GM19238 (cell line): ENCODE results near the gene RBBP6.
"Not testable (repeated sequence)": the region's sequence is repeated elsewhere in the genome, so short reads cannot be mapped to it uniquely, and the experiment has no call there.

Experiments
- DNase-seq: peaks from one replicate; pipeline ENCODE4 v3.0.0; 2011; ENCODE audit warnings: low spot score; ENCODE audit not compliant: insufficient read length

The RBBP6 gene

DNA sequence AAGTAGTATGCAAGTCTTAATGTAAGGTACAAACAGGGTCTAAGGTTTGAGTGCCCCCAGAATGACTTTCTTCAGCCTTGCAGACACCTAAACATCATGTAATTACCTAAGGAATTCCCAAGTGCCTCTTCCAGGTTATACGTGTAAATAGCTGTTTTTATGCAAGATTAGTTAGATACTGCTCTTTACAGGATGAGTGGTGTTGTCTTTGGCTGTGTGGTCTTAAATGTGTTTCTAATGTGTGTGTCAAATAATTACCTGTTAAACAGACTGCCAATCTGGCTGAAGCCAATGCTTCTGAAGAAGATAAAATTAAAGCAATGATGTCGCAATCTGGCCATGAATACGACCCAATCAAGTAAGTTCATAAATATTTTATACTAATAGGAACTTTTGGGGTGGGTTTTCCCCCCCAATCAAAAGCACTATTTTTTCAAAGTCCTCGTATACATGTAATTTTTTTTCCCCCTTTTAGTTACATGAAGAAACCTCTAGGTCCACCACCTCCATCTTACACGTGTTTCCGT lies 16.0 kb downstream of the RBBP6 start:
- DNase-seq, result no peak

GRCh38 chr16:24562811-24563210 lies 23.4 kb downstream of the RBBP6 start:
- no peak for DNase-seq

- no peak for DNase-seq
Measured at GRCh38 chr16:24568392-24568791, 29.0 kb downstream of the RBBP6 start.

GRCh38 chr16:24571096-24571495 lies 31.7 kb downstream of the RBBP6 start:
- no peak for DNase-seq

DNA sequence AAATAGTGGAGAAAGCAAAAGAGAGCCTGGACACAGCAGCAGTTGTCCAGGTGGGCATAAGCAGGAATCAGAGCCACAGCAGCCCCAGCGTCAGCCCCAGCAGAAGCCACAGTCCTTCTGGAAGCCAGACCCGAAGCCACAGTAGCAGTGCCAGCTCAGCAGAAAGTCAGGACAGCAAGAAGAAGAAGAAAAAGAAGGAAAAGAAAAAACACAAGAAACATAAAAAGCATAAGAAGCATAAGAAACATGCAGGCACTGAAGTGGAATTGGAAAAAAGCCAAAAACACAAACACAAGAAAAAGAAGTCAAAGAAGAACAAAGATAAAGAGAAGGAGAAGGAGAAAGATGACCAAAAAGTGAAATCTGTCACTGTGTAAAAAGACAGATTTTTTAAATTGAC lies 32.7 kb downstream of the RBBP6 start:
- DNase-seq, result no peak

DNA sequence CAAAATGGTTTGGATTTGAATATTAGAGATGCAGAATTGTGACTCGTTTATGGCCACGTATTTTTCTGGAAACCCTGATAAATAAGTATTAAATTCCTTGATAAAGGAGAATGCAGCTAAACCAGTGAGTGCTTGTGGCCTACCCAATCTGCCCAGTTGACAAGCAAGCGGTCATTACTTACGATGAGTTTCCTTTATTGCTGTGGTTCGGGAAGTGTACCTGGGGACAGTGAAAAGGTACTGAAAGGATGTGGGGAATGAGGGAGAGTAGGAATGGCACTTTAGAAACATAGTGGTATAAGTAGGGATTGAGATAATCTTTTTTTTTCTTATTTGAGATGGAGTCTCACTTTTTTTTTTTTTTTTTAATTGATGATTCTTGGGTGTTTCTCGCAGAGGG lies 33.8 kb downstream of the RBBP6 start:
- no peak for DNase-seq

DNA sequence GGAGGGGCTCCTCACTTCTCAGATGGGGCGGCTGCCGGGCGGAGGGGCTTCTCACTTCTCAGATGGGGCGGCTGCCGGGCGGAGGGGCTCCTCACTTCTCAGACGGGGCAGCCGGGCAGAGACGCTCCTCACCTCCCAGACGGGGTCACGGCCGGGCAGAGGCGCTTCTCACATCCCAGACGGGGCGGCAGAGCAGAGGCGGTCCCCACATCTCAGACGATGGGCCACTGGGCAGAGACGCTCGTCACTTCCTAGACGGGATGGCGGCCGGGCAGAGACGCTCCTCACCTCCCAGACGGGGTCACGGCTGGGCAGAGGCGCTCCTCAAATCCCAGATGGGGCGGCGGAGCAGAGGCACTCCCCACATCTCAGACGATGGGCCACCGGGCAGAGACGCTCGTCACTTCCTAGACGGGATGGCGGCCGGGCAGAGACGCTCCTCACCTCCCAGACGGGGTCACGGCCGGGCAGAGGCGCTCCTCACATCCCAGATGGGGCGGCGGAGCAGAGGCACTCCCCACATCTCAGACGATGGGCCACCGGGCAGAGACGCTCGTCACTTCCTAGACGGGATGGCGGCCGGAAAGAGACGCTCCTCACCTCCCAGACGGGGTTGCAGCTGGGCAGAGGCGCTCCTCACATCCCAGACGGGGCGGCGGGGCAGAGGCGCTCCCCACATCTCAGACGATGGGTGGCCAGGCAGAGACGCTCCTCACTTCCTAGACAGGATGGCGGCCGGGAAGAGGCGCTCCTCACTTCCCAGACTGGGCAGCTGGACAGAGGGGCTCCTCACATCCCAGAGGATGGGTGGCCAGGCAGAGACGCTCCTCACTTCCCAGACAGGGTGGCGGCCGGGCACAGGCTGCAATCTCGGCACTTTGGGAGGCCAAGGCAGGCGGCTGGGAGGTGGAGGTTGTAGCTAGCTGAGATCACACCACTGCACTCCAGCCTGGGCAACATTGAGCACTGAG lies 35.4 kb downstream of the RBBP6 start:
- DNase-seq, result not testable (repeated sequence)

DNA sequence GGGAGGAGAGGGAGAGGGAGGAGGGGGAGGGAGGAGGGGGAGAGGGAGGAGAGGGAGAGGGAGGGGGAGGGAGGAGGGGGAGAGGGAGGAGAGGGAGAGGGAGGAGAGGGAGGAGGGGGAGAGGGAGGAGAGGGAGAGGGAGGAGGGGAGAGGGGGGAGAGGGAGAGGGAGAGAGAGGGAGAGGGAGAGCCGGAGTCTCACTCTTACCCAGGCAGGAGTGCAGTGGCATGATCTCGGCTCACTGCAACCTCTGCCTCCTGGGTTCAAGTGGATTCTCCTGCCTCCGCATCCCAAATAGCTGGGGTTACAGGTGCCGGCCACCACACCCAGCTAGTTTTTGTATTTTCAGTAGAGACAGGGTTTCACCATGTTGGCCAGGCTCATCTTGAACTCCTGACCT lies 36.4 kb downstream of the RBBP6 start:
- DNase-seq, result not testable (repeated sequence)

DNA sequence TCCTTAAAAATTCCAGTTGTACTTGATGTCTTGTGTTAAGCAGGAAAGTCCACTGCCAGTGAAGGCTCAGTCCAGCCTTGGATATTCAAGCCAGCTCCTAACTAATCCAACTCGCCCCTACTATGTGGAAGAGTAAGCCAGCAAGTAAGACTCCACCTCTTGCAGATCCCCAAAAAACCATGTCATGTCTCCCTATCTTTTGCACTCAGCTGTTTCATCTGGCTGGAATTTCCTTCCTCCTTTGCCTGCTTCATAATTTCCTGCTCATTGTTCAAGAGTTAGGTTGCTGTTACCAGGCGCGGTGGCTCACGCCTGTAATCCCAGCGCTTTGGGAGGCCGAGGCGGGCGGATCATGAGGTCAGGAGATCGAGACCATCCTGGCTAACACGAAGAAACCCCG lies 37.8 kb downstream of the RBBP6 start:
- DNase-seq, result no peak

GRCh38 chr16:24580665-24581064 lies 41.3 kb downstream of the RBBP6 start:
- DNase-seq, result no peak

DNA sequence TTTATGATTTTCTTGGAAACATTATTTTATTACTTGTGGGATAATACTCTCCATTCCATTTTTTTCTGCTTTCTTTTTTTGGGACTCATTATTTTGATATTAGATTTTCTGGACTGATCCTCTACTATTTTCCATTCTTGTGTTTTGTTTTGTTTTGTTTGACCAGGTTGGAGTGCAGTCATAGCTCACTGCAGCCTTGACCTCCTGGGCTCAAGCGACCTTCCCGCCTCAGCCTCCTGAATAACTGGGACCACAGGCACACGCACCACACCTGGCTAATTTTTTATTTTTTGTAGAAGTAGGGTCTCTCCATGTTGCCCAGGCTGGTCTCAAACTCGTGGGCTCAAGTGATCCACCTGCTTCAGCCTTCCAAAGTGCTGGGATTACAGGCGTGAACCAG lies 44.1 kb downstream of the RBBP6 start:
- no peak for DNase-seq

- no peak for DNase-seq
Measured at GRCh38 chr16:24589997-24590396, 50.6 kb downstream of the RBBP6 start.

DNA sequence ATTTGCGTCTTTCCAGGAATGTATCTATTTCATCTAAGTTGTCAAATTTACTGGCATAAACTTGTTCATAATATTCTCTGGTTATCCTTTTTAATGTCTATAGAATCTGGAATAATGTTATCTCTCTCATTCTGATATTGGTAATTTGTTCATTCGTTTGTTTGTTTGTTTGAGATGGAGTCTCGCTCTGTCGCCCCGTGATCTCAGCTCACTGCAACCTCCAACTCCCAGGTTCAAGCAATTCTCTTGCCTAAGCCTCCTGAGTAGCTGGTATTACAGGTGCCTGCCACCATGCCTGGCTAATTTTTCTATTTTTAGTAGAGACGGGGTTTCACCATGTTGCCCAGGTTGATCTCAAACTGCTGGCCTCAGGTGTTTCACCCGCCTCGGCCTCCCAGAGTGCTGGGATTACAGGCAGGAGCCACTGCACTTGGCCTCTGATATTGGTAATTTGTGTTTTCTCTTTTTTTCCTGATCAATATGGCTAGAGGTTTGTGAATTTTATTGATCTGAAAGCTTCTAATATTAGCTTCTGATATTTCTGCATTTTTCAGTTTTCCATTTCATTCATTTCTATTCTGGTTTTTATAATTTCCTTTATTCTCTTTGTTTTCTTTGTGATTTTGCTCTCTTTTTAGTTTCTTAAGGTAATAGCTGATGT lies 59.5 kb downstream of the RBBP6 start:
- no peak for DNase-seq

GRCh38 chr16:24609417-24609739 lies 70.0 kb downstream of the RBBP6 start:
- no peak for DNase-seq

GRCh38 chr16:24609740-24610415 lies 70.5 kb downstream of the RBBP6 start:
- no peak for DNase-seq

GRCh38 chr16:24610416-24610755 lies 71.0 kb downstream of the RBBP6 start:
- DNase-seq, result no peak

DNA sequence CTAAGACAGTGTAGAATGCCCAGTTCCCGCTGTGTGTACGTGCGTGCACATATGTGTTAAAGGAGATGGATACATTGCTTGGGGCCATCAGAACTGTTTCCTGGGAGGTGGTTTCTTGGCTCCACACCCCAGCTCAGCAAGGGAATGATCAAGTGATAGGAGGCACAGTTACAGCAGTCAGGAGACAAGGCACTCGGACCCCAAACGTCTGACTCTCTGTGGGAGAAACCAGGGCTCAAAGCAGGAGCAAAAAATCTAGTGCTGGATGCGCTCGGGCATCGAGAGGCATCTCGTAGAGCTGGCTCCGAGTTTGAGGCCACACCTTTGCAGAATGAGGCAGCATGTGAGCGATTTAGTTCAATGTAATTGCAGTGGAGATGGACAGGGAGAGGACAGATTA lies 71.9 kb downstream of the RBBP6 start:
- no peak for DNase-seq

DNA sequence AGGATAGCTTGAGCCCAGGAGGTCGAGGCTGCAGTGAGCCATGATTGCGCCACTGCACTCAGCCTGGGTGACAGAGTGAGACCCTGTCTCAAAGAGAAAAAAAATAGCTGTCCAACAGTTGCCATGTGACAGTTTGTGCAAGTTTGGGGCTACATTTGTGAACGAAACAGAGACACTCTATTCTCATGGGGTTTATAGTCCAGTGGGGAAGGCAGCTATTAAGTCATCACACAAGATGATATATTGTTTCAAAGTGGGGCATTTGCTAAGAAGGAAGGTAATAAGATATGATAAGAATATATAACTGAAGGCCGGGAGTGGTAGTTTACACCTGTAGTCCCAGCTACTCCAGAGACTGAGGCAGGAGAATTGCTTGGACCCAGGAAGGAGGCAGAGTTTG lies 73.3 kb downstream of the RBBP6 start:
- no peak for DNase-seq

DNA sequence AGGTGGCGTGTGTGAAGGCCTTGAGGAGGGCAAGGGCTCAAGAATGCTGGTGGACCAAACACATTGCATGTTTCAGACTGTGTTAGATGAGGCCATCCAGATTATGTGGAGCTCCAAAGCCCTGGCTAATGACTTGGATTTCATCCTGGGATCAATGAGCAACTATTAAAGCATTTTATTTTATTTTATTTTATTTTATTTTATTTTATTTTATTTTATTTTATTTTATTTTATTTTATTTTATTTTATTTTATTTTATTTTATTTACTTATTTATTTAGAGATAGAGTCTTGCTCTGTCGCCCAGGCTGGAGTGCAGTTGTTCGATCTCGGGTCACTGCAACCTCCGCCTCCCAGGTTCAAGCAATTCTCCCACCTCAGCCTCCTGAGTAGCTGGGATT lies 73.9 kb downstream of the RBBP6 start:
- not testable (repeated sequence) for DNase-seq

GRCh38 chr16:24617502-24617901 lies 78.1 kb downstream of the RBBP6 start:
- no peak for DNase-seq
